ENCODE data around the gene FCHSD2. TPM values are rescaled to one million over a fixed set of nuclear protein-coding genes. Genes with fewer than 3 reads are reported as not detected.
"Not testable (repeated sequence)": the region's sequence is repeated elsewhere in the genome, so short reads cannot be mapped to it uniquely, and the experiment has no call there.

Gene FCHSD2
- total RNA-seq, 2 experiments from 2014 or later: 40.8 to 41.7 TPM

DNA sequence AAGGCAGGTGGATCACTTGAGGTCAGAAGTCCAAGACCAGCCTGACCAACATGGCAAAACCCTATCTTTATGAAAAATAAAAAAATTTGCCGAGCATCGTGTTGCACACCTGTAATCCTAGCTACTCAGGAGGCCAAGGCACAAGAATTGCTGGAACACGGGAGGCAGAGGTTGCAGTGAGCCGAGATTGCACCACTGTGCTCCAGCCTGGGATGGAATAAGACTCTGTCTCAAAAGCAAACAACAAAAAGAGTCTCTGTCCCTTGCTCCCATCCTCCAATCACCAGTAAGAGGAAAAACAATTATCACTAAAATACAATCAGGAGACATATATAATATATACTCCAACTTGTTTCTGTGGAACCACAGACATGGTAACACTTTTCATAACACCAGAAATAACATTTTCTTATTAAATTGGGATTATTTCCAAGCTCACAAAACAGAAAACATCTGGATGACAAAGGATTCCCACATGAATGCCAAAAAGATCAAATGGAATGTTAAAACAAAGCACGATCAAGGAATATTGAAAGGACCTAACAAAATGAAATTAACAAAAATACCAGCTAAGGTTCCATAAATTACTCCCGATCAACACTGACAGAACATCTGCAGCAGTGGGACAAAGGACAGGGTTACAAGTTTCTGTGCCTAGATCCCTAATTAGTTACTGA lies 15.2 kb downstream of the FCHSD2 start:
- Mint-ChIP-seq H3K9me3 (peaks cover 7% of the 10 kb centered on the region), H3K4me1 (no peaks in the 10 kb centered on the region), H3K36me3 (ENCODE audit: low read depth) (peaks cover 35% of the 10 kb centered on the region), H3K27ac (no peak overlapping the region), H3K4me3 (no peak overlapping the region), H3K27me3 (no peaks in the 10 kb centered on the region)
- CTCF ChIA-PET: interaction anchor here (0.7 to 1.5 kb wide), 2 partner anchors 59 to 145 kb away, joined by 3 to 5 read pairs; no protein-coding TSS in a partner anchor
- POLR2A ChIA-PET: interaction anchor here (1.1 kb wide), 1 partner anchor 16 kb away, joined by 3 read pairs; the partner anchor contains the start of gene FCHSD2
- no peak for DNase-seq

- Mint-ChIP-seq H3K4me3 (no peak overlapping the region), H3K9me3 (peaks cover 7% of the 10 kb centered on the region), H3K27me3 (no peaks in the 10 kb centered on the region), H3K4me1 (no peaks in the 10 kb centered on the region), H3K27ac (no peak overlapping the region), H3K36me3 (ENCODE audit: low read depth) (peaks cover 34% of the 10 kb centered on the region)
- no peak for DNase-seq
- POLR2A ChIA-PET: no interaction called here
- CTCF ChIA-PET: no interaction called here
Observed at GRCh38 chr11:73124800-73125199, 17.3 kb downstream of the FCHSD2 start.

DNA sequence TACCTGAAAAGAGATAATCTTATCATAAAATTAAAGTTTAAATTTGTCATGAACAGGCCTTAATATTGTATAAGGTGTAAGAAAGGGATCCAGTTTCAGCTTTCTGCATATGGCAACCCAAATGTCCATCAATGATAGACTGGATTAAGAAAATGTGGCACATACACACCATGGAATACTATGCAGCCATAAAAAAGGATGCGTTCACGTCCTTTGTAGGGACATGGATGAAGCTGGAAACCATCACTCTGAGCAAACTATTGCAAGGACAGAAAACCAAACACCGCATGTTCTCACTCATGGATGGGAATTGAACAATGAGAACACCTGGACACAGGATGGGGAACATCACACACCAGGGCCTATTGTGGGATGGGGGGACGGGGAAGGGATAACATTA lies 18.2 kb downstream of the FCHSD2 start:
- H3K4me1 Mint-ChIP-seq, H3K27ac Mint-ChIP-seq, H3K27me3 Mint-ChIP-seq, CTCF ChIA-PET, H3K4me3 Mint-ChIP-seq, POLR2A ChIA-PET, DNase-seq, H3K9me3 Mint-ChIP-seq: not testable (repeated sequence)
- peaks cover 34% of the 10 kb centered on the region for H3K36me3 Mint-ChIP-seq (ENCODE audit: low read depth)

GRCh38 chr11:73121692-73122091 lies 20.4 kb downstream of the FCHSD2 start:
- POLR2A ChIA-PET: interaction anchor here (1.2 kb wide), 1 partner anchor 21 kb away, joined by 4 read pairs; the partner anchor contains the start of gene FCHSD2
- H3K36me3 Mint-ChIP-seq (ENCODE audit: low read depth): peaks cover 29% of the 10 kb centered on the region

GRCh38 chr11:73117071-73117470 lies 25.0 kb downstream of the FCHSD2 start:
- no peak overlapping the region for H3K4me3 Mint-ChIP-seq

More at GRCh38 chr11:73121692-73122091, 20.4 kb downstream of the FCHSD2 start:
- H3K4me1 Mint-ChIP-seq: no peaks in the 10 kb centered on the region
- CTCF ChIA-PET: no interaction called here
- DNase-seq: no peak
- H3K27me3 Mint-ChIP-seq: no peaks in the 10 kb centered on the region
- H3K27ac Mint-ChIP-seq: no peak overlapping the region
- no peak overlapping the region for H3K4me3 Mint-ChIP-seq
- peaks cover 7% of the 10 kb centered on the region for H3K9me3 Mint-ChIP-seq

DNA sequence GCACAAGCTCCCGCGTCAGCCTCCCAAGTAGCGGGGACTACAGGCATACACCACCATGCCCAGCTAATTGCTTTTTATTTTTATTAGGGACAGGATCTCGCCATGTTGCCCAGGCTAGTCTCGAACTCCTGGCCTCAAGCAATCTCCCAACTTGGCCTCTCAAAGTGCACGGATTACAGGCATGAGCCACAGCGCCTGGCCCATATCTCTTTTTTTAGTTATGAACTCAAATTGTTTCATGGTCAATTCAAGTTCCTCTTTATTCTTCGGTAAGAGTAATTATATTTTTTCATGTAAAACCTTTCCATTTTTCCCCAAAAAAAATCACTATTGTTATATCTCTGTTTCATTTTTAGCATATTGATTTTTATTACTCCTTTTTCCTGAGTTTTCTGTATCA lies 25.5 kb downstream of the FCHSD2 start:
- POLR2A ChIA-PET: no interaction called here
- H3K9me3 Mint-ChIP-seq: no peaks in the 10 kb centered on the region
- peaks cover 41% of the 10 kb centered on the region for H3K36me3 Mint-ChIP-seq (ENCODE audit: low read depth)
- CTCF ChIA-PET: interaction anchor here (0.5 to 1.5 kb wide), 2 partner anchors 26 to 192 kb away, joined by 3 to 5 read pairs; partner anchors contain the start of gene FCHSD2
- no peaks in the 10 kb centered on the region for H3K27me3 Mint-ChIP-seq
- no peaks in the 10 kb centered on the region for H3K4me1 Mint-ChIP-seq
- no peak overlapping the region for H3K27ac Mint-ChIP-seq
- no peak for DNase-seq
- no peak overlapping the region for H3K4me3 Mint-ChIP-seq

More at GRCh38 chr11:73117071-73117470, 25.0 kb downstream of the FCHSD2 start:
- Mint-ChIP-seq H3K9me3 (no peaks in the 10 kb centered on the region), H3K36me3 (ENCODE audit: low read depth) (peaks cover 41% of the 10 kb centered on the region), H3K27ac (no peak overlapping the region), H3K4me1 (no peaks in the 10 kb centered on the region), H3K27me3 (no peaks in the 10 kb centered on the region)
- ChIA-PET CTCF (interaction anchor here (0.6 to 1.5 kb wide), 2 partner anchors 25 to 647 kb away, joined by 3 to 5 read pairs; partner anchors contain the start of gene FCHSD2), POLR2A (no interaction called here)
- no peak for DNase-seq

DNA sequence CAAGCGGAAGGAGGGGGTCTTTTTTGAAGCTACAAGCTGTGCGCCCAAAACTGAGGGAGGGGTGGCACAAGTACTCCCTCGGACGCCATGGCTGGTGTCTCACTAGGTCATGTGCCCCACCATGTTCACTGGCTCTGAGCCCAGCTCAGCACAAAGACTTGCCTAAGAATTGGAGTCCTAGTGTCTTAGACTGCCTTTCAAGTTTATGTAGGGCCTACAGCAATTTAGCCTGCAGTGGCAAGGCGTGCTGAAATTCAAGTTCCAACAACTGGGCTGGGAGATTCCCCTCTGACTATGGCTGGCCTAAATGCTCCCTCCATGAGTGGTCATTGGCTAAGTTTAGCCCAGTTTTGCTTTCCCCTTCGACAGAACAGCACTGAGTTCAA lies 27.3 kb downstream of the FCHSD2 start:
- no peak for DNase-seq
- Mint-ChIP-seq H3K27ac (no peak overlapping the region), H3K4me1 (no peaks in the 10 kb centered on the region), H3K27me3 (no peaks in the 10 kb centered on the region), H3K36me3 (ENCODE audit: low read depth) (peaks cover 42% of the 10 kb centered on the region), H3K4me3 (no peak overlapping the region), H3K9me3 (peaks cover 15% of the 10 kb centered on the region)
- ChIA-PET CTCF (no interaction called here), POLR2A (no interaction called here)

GRCh38 chr11:73114110-73114834 lies 27.8 kb downstream of the FCHSD2 start:
- ChIA-PET CTCF (no interaction called here), POLR2A (no interaction called here)

DNA sequence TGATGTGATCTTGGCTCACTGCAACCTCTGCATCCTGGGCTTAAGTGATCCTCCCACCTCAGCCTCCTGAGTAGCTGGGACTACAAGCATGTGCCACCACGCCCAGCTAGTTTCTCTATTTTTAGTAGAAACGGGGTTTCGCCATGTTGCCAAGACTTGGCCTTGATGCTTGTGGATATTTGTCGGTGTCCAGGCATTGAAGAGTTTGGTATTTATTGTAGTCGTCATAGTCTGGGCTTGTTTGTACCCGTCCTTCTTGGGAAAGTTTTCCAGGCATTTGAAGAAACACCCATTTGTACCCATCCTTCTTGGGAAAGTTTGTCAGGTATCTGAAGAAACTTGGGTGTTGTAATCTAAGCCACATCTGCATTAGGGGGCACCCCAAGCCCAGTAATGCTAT lies 28.7 kb downstream of the FCHSD2 start:
- Mint-ChIP-seq H3K4me1 (no peaks in the 10 kb centered on the region), H3K9me3 (peaks cover 17% of the 10 kb centered on the region), H3K27me3 (no peaks in the 10 kb centered on the region), H3K4me3 (no peak overlapping the region), H3K27ac (no peak overlapping the region), H3K36me3 (ENCODE audit: low read depth) (peaks cover 40% of the 10 kb centered on the region)
- CTCF ChIA-PET: interaction anchor here (0.7 kb wide), 1 partner anchor 27 kb away, joined by 4 read pairs; no protein-coding TSS in a partner anchor
- DNase-seq: no peak
- POLR2A ChIA-PET: no interaction called here

More at GRCh38 chr11:73114110-73114834, 27.8 kb downstream of the FCHSD2 start:
- no peak overlapping the region for H3K4me3 Mint-ChIP-seq
- H3K27me3 Mint-ChIP-seq: no peaks in the 10 kb centered on the region
- peaks cover 15% of the 10 kb centered on the region for H3K9me3 Mint-ChIP-seq
- H3K27ac Mint-ChIP-seq: no peak overlapping the region
- peaks cover 42% of the 10 kb centered on the region for H3K36me3 Mint-ChIP-seq (ENCODE audit: low read depth)
- no peak for DNase-seq
- no peaks in the 10 kb centered on the region for H3K4me1 Mint-ChIP-seq

DNA sequence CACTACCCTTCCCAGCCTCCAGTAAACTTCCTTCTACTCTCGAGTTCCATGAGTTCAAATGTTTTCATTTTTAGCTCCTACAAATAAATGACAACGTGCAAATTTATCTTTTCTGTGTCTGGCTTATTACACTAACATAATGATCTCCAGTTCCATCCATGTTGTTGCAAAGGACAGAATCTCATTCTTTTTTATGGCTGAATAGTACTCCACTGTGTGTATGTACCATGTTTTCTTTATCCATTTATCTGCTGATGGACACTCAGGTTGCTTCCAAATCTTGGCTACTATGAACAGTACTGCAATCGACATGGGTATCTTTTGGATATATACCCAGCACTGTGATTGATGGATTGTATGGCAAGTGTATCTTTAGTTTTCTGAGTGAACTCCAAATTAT lies 34.5 kb downstream of the FCHSD2 start:
- peaks cover 14% of the 10 kb centered on the region for H3K36me3 Mint-ChIP-seq (ENCODE audit: low read depth)
- no peaks in the 10 kb centered on the region for H3K4me1 Mint-ChIP-seq
- POLR2A ChIA-PET: no interaction called here
- H3K27ac Mint-ChIP-seq: no peak overlapping the region
- H3K9me3 Mint-ChIP-seq: peaks cover 17% of the 10 kb centered on the region
- CTCF ChIA-PET: no interaction called here
- no peak for DNase-seq
- H3K27me3 Mint-ChIP-seq: no peaks in the 10 kb centered on the region
- no peak overlapping the region for H3K4me3 Mint-ChIP-seq

- Mint-ChIP-seq H3K4me3 (no peak overlapping the region), H3K36me3 (ENCODE audit: low read depth) (peaks cover 11% of the 10 kb centered on the region), H3K4me1 (no peaks in the 10 kb centered on the region), H3K27me3 (no peaks in the 10 kb centered on the region), H3K27ac (no peak overlapping the region), H3K9me3 (peaks cover 17% of the 10 kb centered on the region)
- POLR2A ChIA-PET: no interaction called here
- CTCF ChIA-PET: no interaction called here
- no peak for DNase-seq
Observed at GRCh38 chr11:73106347-73106746, 35.8 kb downstream of the FCHSD2 start.

- H3K27me3 Mint-ChIP-seq: no peaks in the 10 kb centered on the region
- ChIA-PET CTCF (no interaction called here), POLR2A (no interaction called here)
- peaks cover 21% of the 10 kb centered on the region for H3K36me3 Mint-ChIP-seq (ENCODE audit: low read depth)
- DNase-seq: no peak
- H3K27ac Mint-ChIP-seq: no peak overlapping the region
- H3K9me3 Mint-ChIP-seq: no peaks in the 10 kb centered on the region
- no peak overlapping the region for H3K4me3 Mint-ChIP-seq
- peaks cover under 1% of the 10 kb centered on the region for H3K4me1 Mint-ChIP-seq
Observed at GRCh38 chr11:73100578-73100977, 41.5 kb downstream of the FCHSD2 start.

DNA sequence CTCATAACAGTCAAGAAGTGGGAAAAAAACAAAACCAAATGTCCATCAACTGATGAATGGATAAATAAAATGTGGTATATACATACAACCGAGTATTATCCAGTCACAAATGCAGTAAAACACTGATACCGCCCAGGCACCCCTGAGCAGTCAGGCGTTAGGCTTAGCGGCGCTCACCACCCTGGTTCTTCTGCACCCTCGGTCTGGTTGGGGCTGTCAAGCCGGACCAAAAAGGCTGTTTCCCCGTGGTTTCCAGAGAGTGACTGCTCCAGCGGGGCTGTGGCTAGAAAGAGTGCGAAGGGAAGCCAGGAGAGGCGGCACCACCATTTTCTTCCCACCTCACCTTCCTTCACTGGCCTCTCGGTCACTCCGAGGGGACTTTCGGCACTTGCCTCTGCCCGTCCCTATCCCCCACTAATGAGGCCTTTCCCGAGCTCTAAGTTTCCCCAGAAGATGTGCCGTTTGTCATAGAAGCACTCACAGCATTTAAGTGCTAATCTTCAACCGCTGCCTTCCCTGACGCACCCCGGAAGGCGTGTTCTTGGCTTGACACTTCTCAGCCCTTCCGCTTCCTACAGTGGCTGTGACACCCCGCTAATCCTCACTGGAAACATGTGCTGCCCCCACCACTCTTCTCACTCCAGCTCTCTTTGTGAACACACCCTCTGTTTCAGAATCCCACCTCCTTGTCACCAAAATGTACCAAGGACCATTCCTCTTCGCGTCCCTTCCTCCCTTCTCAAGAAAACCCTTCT lies 42.4 kb downstream of the FCHSD2 start:
- H3K36me3 Mint-ChIP-seq (ENCODE audit: low read depth): peaks cover 21% of the 10 kb centered on the region
- H3K9me3 Mint-ChIP-seq: no peaks in the 10 kb centered on the region
- ChIA-PET POLR2A (no interaction called here), CTCF (no interaction called here)
- H3K27ac Mint-ChIP-seq: no peak overlapping the region
- H3K4me3 Mint-ChIP-seq: no peak overlapping the region
- H3K4me1 Mint-ChIP-seq: peaks cover 3% of the 10 kb centered on the region
- no peak for DNase-seq
- no peaks in the 10 kb centered on the region for H3K27me3 Mint-ChIP-seq
